Lower leg skin (tissue), 3 donors: ENCODE measurements around the gene STK24.

Experiments used
- CTCF ChIP-seq, 3 donors: fragments of 450-650 bp; IDR thresholded peaks; one replicate each; pipeline ENCODE4 v1.5.1; 2016; ENCODE audit warnings: antibody characterized with exemption in 3 of 3, mild to moderate bottlenecking in 3 of 3, moderate library complexity in 2 of 3
- POLR2A ChIP-seq, 2 donors: fragments of 450-650 bp; IDR thresholded peaks; one replicate each; pipeline ENCODE4 v1.6.1; 2016 to 2017; ENCODE audit warnings: antibody characterized with exemption in 2 of 2, mild to moderate bottlenecking in 1 of 2, moderate library complexity in 1 of 2

GRCh38 chr13:98401934-98402333 lies 175.0 kb downstream of the STK24 start:
- TF ChIP-seq POLR2A (IDR thresholded peaks at IDR 0.05), result no peak
- no peak for TF ChIP-seq CTCF (IDR thresholded peaks at IDR 0.05)
